GM12874 (cell line): Measurements from ENCODE around the gene VEGFA.

Experiments used
- CTCF ChIP-seq: IDR thresholded peaks from 2 replicates; pipeline ENCODE4 v1.5.1; 2011; ENCODE audit warnings: low read depth, mild to moderate bottlenecking, control low read depth, low read length, moderate library complexity; ENCODE audit not compliant: insufficient read depth

The VEGFA gene

GRCh38 chr6:43769526-43770371 is at the start of gene VEGFA:
VEGFA (plus strand) TSS chr6:43770211.
- peak; percentile 97 for TF ChIP-seq CTCF

- TF ChIP-seq CTCF = no peak
Observed at GRCh38 chr6:43720999-43721398, 49.0 kb upstream of the VEGFA start.

GRCh38 chr6:43722920-43723545 is 47.0 kb upstream of the VEGFA start:
- TF ChIP-seq CTCF = no peak

- peak; percentile 85 for TF ChIP-seq CTCF
Observed at GRCh38 chr6:43723737-43724295, 46.2 kb upstream of the VEGFA start.

- TF ChIP-seq CTCF = no peak
Observed at GRCh38 chr6:43724354-43724753, 45.7 kb upstream of the VEGFA start.

- no peak for TF ChIP-seq CTCF
Observed at GRCh38 chr6:43724914-43725642, 44.9 kb upstream of the VEGFA start.
